Smooth muscle cell (in vitro differentiated cells): ENCODE measurements around the gene CERT1. TPM values are rescaled to one million over a fixed set of nuclear protein-coding genes. Genes with fewer than 3 reads are reported as not detected.
"Not testable (repeated sequence)": the region's sequence is repeated elsewhere in the genome, so short reads cannot be mapped to it uniquely, and the experiment has no call there.

Experiments used
- DNase-seq: peaks from one replicate; lab custom pipeline; 2025; ENCODE audit not compliant: unreplicated experiment; lab: John Stamatoyannopoulos, UW
- H2AFZ ChIP-seq: fragments of 200-600 bp; sonication (generic); 2 replicates; pipeline ENCODE4 v1.6.0; 2016; ENCODE audit warnings: antibody characterized with exemption, low read depth, mild to moderate bottlenecking
- H3F3A ChIP-seq: fragments of 200-600 bp; sonication (generic); 2 replicates; pipeline ENCODE4 v1.6.0; 2017; ENCODE audit warnings: antibody characterized with exemption, low read depth
- H3K27ac ChIP-seq: fragments of 200-600 bp; sonication (generic); 2 replicates; pipeline ENCODE4 v1.5.1; 2016; ENCODE audit warnings: low read depth, mild to moderate bottlenecking
- H3K27me3 ChIP-seq: fragments of 200-600 bp; sonication (generic); 2 replicates; pipeline ENCODE4 v1.6.1; 2016; ENCODE audit warnings: low read depth, mild to moderate bottlenecking
- H3K36me3 ChIP-seq: fragments of 200-600 bp; sonication (generic); 2 replicates; pipeline ENCODE4 v1.5.1; 2016; ENCODE audit warnings: low read depth
- H3K4me1 ChIP-seq: fragments of 200-600 bp; sonication (generic); 2 replicates; pipeline ENCODE4 v1.5.1; 2016; ENCODE audit warnings: low read depth
- H3K4me2 ChIP-seq: fragments of 200-600 bp; sonication (generic); 2 replicates; pipeline ENCODE4 v1.6.0; 2016; ENCODE audit warnings: mild to moderate bottlenecking
- H3K4me3 ChIP-seq: fragments of 200-600 bp; sonication (generic); 2 replicates; pipeline ENCODE4 v1.5.1; 2016; ENCODE audit warnings: mild to moderate bottlenecking
- H3K79me2 ChIP-seq: fragments of 200-600 bp; sonication (generic); 2 replicates; pipeline ENCODE4 v1.6.0; 2016; ENCODE audit warnings: low read depth, mild to moderate bottlenecking
- H3K9ac ChIP-seq: fragments of 200-600 bp; sonication (generic); 2 replicates; pipeline ENCODE4 v1.6.0; 2016; ENCODE audit warnings: low read depth
- H3K9me3 ChIP-seq: fragments of 200-600 bp; sonication (generic); replicated peaks from 2 replicates; pipeline ENCODE4 v1.5.1; 2016; ENCODE audit warnings: low read depth
- H4K20me1 ChIP-seq: fragments of 200-600 bp; sonication (generic); 2 replicates; pipeline ENCODE4 v1.6.0; 2016; ENCODE audit warnings: low read depth
- WGBS: methylation state at CpG from one replicate; pipeline ENCODE4 v1.1.7; 2016; ENCODE audit warnings: low lambda C conversion rate; 5-methylcytosine and 5-hydroxymethylcytosine counted together
- polyA plus RNA-seq: library from polyadenylated mRNA; unstranded; fragments of >200 nt; fragmentation: Nextera tagmentation; extraction: Ambion mirVana; gene quantifications from 2 replicates; pipeline ENCODE4 v1.2.1, GENCODE V29; 2016
- total RNA-seq: library from RNA; depleted of rRNA; stranded (reverse); fragments of >200 nt; gene quantifications from 2 replicates; pipeline ENCODE4 v1.2.3, GENCODE V29; 2014
- TF ChIP-seq, protein P1 (sequence below): fragments of 200-600 bp; sonication (generic); IDR thresholded peaks from 2 replicates; pipeline ENCODE4 v1.5.1; 2017; ENCODE audit warnings: borderline replicate concordance, mild to moderate bottlenecking, antibody characterized with exemption; ENCODE audit not compliant: insufficient read depth, poor library complexity, severe bottlenecking

Gene CERT1
- total and polyA plus RNA-seq, 2 experiments from 2014 or later: 9.1 to 31.0 TPM

DNA sequence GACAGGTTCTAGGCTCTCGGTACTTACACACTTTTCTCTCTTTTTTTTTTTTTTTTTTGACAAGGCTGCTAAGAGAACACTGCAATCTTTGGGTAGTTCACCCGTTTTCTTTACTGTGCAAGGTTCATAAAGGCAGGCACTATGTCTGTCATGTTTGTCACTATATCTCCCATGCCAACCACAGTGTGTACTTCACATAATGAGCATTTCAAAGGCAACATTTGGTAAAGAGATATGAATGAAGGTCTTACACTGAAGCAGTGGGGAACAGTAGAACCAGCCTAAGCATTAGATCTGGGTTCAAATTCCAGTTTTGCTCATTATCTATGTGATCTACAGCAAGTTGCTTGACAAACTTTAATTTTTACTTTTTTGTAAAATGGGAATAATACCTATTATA lies 175.9 kb downstream of the CERT1 start:
- no peak for DNase-seq
- peaks cover 16% of the 10 kb centered on the region for H3K4me1 ChIP-seq
- H3K27me3 ChIP-seq: no peaks in the 10 kb centered on the region
- H3K9me3 ChIP-seq: no peaks in the 10 kb centered on the region
- peak overlapping the region; percentile 96 for H3K27ac ChIP-seq
- H3K79me2 ChIP-seq: peaks cover 33% of the 10 kb centered on the region
- H3K9ac ChIP-seq: no peak overlapping the region
- peaks cover 31% of the 10 kb centered on the region for H4K20me1 ChIP-seq
- TF ChIP-seq, protein P1, sequence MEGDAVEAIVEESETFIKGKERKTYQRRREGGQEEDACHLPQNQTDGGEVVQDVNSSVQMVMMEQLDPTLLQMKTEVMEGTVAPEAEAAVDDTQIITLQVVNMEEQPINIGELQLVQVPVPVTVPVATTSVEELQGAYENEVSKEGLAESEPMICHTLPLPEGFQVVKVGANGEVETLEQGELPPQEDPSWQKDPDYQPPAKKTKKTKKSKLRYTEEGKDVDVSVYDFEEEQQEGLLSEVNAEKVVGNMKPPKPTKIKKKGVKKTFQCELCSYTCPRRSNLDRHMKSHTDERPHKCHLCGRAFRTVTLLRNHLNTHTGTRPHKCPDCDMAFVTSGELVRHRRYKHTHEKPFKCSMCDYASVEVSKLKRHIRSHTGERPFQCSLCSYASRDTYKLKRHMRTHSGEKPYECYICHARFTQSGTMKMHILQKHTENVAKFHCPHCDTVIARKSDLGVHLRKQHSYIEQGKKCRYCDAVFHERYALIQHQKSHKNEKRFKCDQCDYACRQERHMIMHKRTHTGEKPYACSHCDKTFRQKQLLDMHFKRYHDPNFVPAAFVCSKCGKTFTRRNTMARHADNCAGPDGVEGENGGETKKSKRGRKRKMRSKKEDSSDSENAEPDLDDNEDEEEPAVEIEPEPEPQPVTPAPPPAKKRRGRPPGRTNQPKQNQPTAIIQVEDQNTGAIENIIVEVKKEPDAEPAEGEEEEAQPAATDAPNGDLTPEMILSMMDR: no peak
- 90% methylated on average over 2 of the region's 2 CpGs for WGBS
- no peak overlapping the region for H2AFZ ChIP-seq
- no peak overlapping the region for H3K4me2 ChIP-seq
- no peak overlapping the region for H3K4me3 ChIP-seq
- H3K36me3 ChIP-seq: no peaks in the 10 kb centered on the region
- peaks cover 3% of the 10 kb centered on the region for H3F3A ChIP-seq

GRCh38 chr5:75334413-75334812 lies 177.0 kb downstream of the CERT1 start:
- not testable (repeated sequence) for H3K27me3 ChIP-seq, H3F3A ChIP-seq, DNase-seq, H3K27ac ChIP-seq, H3K4me1 ChIP-seq, H3K4me3 ChIP-seq, H3K4me2 ChIP-seq, H3K9ac ChIP-seq, H3K9me3 ChIP-seq, H2AFZ ChIP-seq, H3K36me3 ChIP-seq
- WGBS: 86% methylated on average over 10 of the region's 10 CpGs
- peaks cover 22% of the 10 kb centered on the region for H3K79me2 ChIP-seq
- H4K20me1 ChIP-seq: peaks cover 20% of the 10 kb centered on the region

GRCh38 chr5:75333759-75334158 lies 177.7 kb downstream of the CERT1 start:
- not testable (repeated sequence) for H3K4me1 ChIP-seq, H3K4me3 ChIP-seq, H3K4me2 ChIP-seq, H3K9me3 ChIP-seq, H3K36me3 ChIP-seq, H3F3A ChIP-seq, H2AFZ ChIP-seq, H3K27me3 ChIP-seq, DNase-seq, H3K27ac ChIP-seq, H3K9ac ChIP-seq
- H3K79me2 ChIP-seq: peaks cover 17% of the 10 kb centered on the region
- WGBS: 97% methylated on average over 19 of the region's 23 CpGs
- peaks cover 15% of the 10 kb centered on the region for H4K20me1 ChIP-seq

- H3K36me3 ChIP-seq: no peaks in the 10 kb centered on the region
- peaks cover 2% of the 10 kb centered on the region for H3F3A ChIP-seq
- no peak overlapping the region for H3K4me2 ChIP-seq
- TF ChIP-seq, protein P1: no peak
- peaks cover 6% of the 10 kb centered on the region for H3K4me1 ChIP-seq
- no peaks in the 10 kb centered on the region for H3K79me2 ChIP-seq
- H3K9ac ChIP-seq: no peak overlapping the region
- no peak for DNase-seq
- H4K20me1 ChIP-seq: no peaks in the 10 kb centered on the region
- WGBS: 78% methylated on average over 4 of the region's 4 CpGs
- peak overlapping the region; percentile 32 for H2AFZ ChIP-seq
- no peaks in the 10 kb centered on the region for H3K9me3 ChIP-seq
- no peak overlapping the region for H3K27ac ChIP-seq
- H3K4me3 ChIP-seq: no peak overlapping the region
- no peaks in the 10 kb centered on the region for H3K27me3 ChIP-seq
Observed at GRCh38 chr5:75331095-75332090, 180.0 kb downstream of the CERT1 start.
